Stomach smooth muscle (tissue), 2 donors: Measurements from ENCODE around the gene LRRC7.

ENCODE experiments used
- H3K27ac ChIP-seq: one replicate; pipeline ENCODE4 v1.7.0; 2013; ENCODE audit warnings: mild to moderate bottlenecking, low read length, inconsistent platforms
- H3K27me3 ChIP-seq, 2 donors: one replicate each; pipeline ENCODE4 v1.7.0; 2013; ENCODE audit warnings: low read length in 2 of 2; ENCODE audit not compliant: insufficient read depth in 2 of 2, control insufficient read depth in 1 of 2
- H3K36me3 ChIP-seq, 2 donors: one replicate each; pipeline ENCODE4 v1.7.0; 2013; ENCODE audit warnings: low read length in 2 of 2; ENCODE audit not compliant: control insufficient read depth in 2 of 2, insufficient read depth in 2 of 2
- H3K4me1 ChIP-seq: one replicate; pipeline ENCODE4 v1.7.0; 2013; ENCODE audit warnings: low read length; ENCODE audit not compliant: control insufficient read depth, insufficient read depth
- H3K4me3 ChIP-seq, 2 donors: one replicate each; pipeline ENCODE4 v1.7.0; 2013; ENCODE audit warnings: low read length in 2 of 2
- H3K9ac ChIP-seq, 2 donors: one replicate each; pipeline ENCODE4 v1.7.0; 2013; ENCODE audit warnings: low read length in 2 of 2, mild to moderate bottlenecking in 1 of 2
- H3K9me3 ChIP-seq, 2 donors: one replicate each; pipeline ENCODE4 v1.7.0; 2013; ENCODE audit warnings: low read length in 2 of 2; ENCODE audit not compliant: control insufficient read depth in 2 of 2
- donor health status: healthy.
- donor health status: Pancreatic carcinoma.

Gene LRRC7

DNA sequence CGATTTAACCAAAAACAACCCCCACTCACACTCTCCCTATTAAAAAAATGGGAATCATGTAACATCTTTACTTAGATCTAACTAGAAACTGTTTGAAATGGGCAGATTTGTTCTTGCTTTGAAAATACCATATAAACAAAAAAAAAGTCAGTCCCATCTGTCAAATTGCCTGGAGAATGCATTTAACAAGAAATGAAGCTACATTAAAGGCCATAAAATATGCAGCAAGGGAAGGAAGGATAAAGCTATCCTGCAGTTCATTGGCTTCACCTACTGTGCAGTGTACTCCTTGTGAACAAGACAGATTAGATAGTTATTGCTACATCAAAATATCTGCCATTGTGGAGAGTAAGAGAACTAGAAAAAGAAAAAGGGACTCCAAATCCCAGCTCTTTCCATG lies 160.5 kb downstream of the LRRC7 start:
- no peak overlapping the region for H3K27ac ChIP-seq
- H3K4me1 ChIP-seq: no peaks in the 10 kb centered on the region
- no peak overlapping the region for H3K4me3 ChIP-seq
- no peak overlapping the region for H3K9ac ChIP-seq
- H3K36me3 ChIP-seq: no peaks in the 10 kb centered on the region
- H3K9me3 ChIP-seq: no peaks in the 10 kb centered on the region
- H3K27me3 ChIP-seq: no peaks in the 10 kb centered on the region

GRCh38 chr1:69733061-69733460 lies 165.3 kb downstream of the LRRC7 start:
- Histone ChIP-seq H3K4me3 (no peak overlapping the region), H3K9me3 (peaks cover 6 to 9% of the 10 kb centered on the region in 2 donors), H3K4me1 (no peaks in the 10 kb centered on the region), H3K27ac (no peak overlapping the region), H3K27me3 (no peaks in the 10 kb centered on the region), H3K36me3 (no peaks in the 10 kb centered on the region), H3K9ac (no peak overlapping the region)

DNA sequence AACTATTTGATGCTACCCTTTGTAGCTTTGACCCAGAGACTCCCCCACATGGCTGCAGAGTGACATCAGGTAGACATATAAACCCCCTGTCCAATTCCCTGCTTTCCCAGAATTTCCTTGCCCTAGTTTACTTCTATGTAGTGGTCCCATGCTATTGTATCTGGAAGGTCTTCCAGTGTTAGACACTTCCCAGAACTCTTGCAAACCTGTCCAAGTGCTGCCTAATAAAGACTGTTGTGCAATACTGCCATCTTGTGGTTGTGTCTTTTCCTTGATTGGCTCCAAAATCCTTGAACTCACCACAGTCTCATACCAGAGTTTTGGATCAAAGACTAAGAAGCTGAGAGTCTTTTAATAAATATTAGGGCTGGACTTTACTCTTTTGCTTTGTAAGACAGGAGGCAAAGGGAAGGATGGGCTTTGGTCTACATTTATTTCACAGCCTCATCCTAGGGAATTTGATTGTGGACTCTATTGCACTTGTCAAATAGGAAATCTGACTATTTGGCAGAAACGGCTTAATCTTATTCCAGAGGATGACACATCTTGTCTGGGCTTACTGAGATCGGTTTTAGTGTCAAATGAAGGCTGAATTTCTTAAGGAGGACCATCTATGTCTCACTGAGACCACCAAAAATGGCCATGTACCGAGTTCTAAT lies 169.9 kb downstream of the LRRC7 start:
- Histone ChIP-seq H3K27ac (no peak overlapping the region), H3K27me3 (no peaks in the 10 kb centered on the region)

DNA sequence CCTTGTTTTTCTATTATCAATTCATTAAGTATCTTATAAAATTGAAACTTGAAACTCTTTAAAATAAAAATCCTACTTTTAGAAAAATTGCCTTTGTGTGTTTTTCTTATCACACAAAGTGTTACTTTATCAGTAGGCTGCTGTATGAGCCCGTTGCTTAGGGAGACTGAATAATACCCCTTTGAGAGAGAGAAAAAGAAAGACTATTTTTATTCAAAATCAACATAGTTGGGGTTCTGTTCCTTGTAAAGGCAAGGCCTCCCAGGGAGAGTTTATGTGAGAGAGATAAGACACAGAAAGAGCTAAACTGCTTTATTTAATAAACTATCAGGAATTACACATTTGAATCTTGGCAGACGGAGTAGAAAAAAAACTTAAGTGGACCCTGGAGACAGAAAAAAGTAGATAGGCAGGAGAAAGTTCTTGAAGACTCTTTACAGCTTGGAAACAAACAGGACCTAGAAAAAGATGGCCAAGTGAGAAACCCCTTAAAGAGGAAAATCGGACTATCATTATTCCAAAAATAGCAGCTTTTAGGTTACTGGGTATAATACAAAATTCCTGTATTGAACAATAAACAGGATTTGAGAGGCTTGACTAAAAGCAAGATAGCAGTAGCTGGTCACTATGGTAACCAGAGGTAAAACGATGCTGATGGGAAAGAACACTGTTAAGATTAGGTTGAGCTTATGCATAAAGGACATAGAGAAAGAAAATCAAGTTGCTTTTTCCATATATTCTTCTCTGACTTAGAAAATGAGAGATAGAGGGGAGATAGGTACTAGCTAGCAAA lies 170.9 kb downstream of the LRRC7 start:
- no peak overlapping the region for H3K4me3 ChIP-seq
- no peak overlapping the region for H3K9ac ChIP-seq
- H3K27ac ChIP-seq: no peak overlapping the region

More for the DNA sequence above, 169.9 kb downstream of the LRRC7 start:
- Histone ChIP-seq H3K4me3 (no peak overlapping the region), H3K36me3 (no peaks in the 10 kb centered on the region), H3K9ac (no peak overlapping the region), H3K9me3 (peaks cover 6 to 9% of the 10 kb centered on the region in 2 donors), H3K4me1 (no peaks in the 10 kb centered on the region)

GRCh38 chr1:69739251-69739605 lies 171.5 kb downstream of the LRRC7 start:
- Histone ChIP-seq H3K4me1 (no peaks in the 10 kb centered on the region), H3K27ac (no peak overlapping the region), H3K36me3 (no peaks in the 10 kb centered on the region)

More for the DNA sequence above, 170.9 kb downstream of the LRRC7 start:
- H3K9me3 ChIP-seq: peaks cover 6 to 9% of the 10 kb centered on the region in 2 donors
- no peaks in the 10 kb centered on the region for H3K27me3 ChIP-seq
- H3K36me3 ChIP-seq: no peaks in the 10 kb centered on the region
- H3K4me1 ChIP-seq: no peaks in the 10 kb centered on the region

DNA sequence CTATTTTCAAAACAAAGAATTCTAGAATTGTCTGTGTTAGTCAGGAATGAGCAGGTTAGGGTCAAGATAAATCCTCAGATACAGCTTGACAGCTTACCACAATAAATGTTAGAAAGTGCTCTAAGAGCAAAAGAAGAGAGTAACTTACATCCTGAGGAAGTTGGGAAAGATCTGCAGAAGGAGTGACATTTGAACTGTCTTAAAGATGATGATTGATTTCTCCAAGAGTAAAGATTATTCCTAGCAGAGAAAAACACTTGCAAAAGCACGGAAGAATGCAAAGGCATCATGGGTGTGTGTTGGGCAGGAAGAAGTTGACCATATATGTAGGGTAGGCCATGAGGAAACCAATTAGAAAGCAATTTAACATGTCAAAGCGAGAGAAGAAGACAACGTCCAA lies 175.4 kb downstream of the LRRC7 start:
- no peak overlapping the region for H3K27ac ChIP-seq
- H3K9me3 ChIP-seq: no peaks in the 10 kb centered on the region
- H3K36me3 ChIP-seq: no peaks in the 10 kb centered on the region
- H3K4me1 ChIP-seq: no peaks in the 10 kb centered on the region
- no peak overlapping the region for H3K4me3 ChIP-seq
- no peaks in the 10 kb centered on the region for H3K27me3 ChIP-seq
- no peak overlapping the region for H3K9ac ChIP-seq

More at GRCh38 chr1:69739251-69739605, 171.5 kb downstream of the LRRC7 start:
- H3K9ac ChIP-seq: no peak overlapping the region
- H3K9me3 ChIP-seq: peaks cover 6 to 9% of the 10 kb centered on the region in 2 donors
- H3K27me3 ChIP-seq: no peaks in the 10 kb centered on the region
- no peak overlapping the region for H3K4me3 ChIP-seq

DNA sequence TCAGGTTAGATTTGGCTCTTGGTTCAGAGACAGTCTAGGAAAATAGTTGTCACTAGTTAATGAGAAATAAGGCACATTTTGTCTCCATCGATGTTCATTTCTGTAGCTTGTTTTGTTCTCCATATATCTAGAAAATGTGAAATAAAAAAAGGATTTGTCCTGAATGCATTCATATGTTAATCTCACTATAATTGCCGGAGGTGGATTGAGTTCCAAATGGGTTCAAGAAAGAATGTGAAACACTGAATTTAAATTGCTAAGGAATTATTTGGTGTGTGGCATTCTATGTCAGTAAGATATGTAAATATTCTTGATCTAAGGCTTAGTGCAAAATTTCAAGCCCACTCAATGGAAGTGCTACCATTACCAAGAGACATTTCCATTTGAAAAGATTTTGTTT lies 176.7 kb downstream of the LRRC7 start:
- Histone ChIP-seq H3K4me3 (no peak overlapping the region), H3K27ac (no peak overlapping the region), H3K27me3 (no peaks in the 10 kb centered on the region), H3K9ac (no peak overlapping the region), H3K4me1 (no peaks in the 10 kb centered on the region), H3K9me3 (no peaks in the 10 kb centered on the region), H3K36me3 (no peaks in the 10 kb centered on the region)

- Histone ChIP-seq H3K9ac (no peak overlapping the region), H3K4me1 (no peaks in the 10 kb centered on the region), H3K27ac (no peak overlapping the region), H3K4me3 (no peak overlapping the region), H3K27me3 (no peaks in the 10 kb centered on the region), H3K36me3 (no peaks in the 10 kb centered on the region), H3K9me3 (no peaks in the 10 kb centered on the region)
These were observed 179.5 kb downstream of the LRRC7 start for GRCh38 chr1:69747207-69747606.

DNA sequence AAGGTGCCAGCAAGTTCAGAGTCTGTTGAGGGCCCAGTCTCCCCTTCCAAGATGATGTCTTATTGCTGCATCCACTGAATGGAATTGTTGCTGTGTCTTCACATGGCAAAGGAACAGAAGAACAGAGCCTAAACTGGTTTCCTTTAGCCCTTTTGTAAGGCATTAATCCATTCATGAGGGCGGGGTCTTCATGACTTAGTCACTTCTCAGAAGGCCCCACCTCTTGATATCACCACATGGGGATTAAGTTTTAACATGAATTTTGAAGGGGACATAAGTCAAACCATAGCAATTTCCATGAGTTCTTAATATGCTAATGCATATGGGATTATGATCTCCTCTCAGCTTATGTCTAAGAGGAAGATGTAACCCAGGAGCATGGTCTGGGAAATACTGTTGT lies 182.9 kb downstream of the LRRC7 start:
- H3K4me3 ChIP-seq: no peak overlapping the region
- H3K27ac ChIP-seq: no peak overlapping the region
- no peaks in the 10 kb centered on the region for H3K9me3 ChIP-seq
- no peak overlapping the region for H3K9ac ChIP-seq
- H3K27me3 ChIP-seq: no peaks in the 10 kb centered on the region
- H3K4me1 ChIP-seq: no peaks in the 10 kb centered on the region
- no peaks in the 10 kb centered on the region for H3K36me3 ChIP-seq

DNA sequence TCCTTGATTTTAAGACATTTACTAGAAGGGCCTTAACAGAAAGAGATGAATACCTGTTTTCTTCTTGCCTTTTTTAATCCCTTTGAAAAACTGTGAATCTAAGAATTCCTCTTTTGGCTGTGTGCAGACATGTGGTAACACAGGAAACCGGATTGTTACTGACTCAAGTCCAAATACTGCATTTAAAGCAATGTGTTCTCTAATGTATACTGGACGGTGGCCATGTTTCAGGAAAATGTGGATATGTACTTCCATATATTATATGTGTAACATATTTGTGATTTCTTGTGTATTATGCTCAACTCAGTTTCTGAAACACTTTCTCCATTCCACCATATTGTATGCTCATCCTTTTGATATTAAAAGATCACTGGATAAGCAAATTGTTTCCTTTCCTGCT lies 185.1 kb downstream of the LRRC7 start:
- H3K36me3 ChIP-seq: no peaks in the 10 kb centered on the region
- H3K9ac ChIP-seq: no peak overlapping the region
- no peaks in the 10 kb centered on the region for H3K4me1 ChIP-seq
- no peak overlapping the region for H3K27ac ChIP-seq
- H3K9me3 ChIP-seq: no peaks in the 10 kb centered on the region
- H3K4me3 ChIP-seq: no peak overlapping the region
- no peaks in the 10 kb centered on the region for H3K27me3 ChIP-seq

- H3K27me3 ChIP-seq: no peaks in the 10 kb centered on the region
- no peak overlapping the region for H3K9ac ChIP-seq
- no peak overlapping the region for H3K27ac ChIP-seq
- no peaks in the 10 kb centered on the region for H3K4me1 ChIP-seq
- H3K36me3 ChIP-seq: no peaks in the 10 kb centered on the region
- H3K9me3 ChIP-seq: no peaks in the 10 kb centered on the region
- H3K4me3 ChIP-seq: no peak overlapping the region
These were observed 186.8 kb downstream of the LRRC7 start for GRCh38 chr1:69754521-69754920.
